Measurements from ENCODE around the gene TXN2. TPM values are rescaled to one million over a fixed set of nuclear protein-coding genes. Genes with fewer than 3 reads are reported as not detected.

TXN2 gene
- total and polyA plus RNA-seq, 2 of the 4 experiments (the other 2 are of a cell fraction) = 49.6 to 166 TPM

DNA sequence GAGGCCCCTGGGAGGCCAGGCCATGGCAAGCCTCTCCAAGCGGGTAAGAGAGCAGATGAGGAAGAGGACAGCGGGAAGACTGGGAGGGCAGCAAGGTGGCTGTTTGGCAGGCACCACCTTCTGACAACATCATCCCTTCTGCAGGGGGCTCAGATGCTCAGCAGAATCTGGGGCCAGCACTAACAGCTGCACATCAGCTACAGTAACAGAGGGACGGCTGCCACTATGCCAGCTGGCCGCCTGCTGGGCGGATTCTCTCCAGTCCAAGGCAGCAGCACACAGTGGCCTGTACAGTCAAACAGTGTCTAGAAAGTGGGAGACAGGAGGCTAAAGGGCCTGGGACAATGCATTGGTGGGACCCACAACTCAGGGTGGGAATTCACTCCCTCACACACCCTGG is 10.7 kb upstream of the TXN2 start:
- no TSS peak for BruUV-seq (replicated peaks)
- Histone ChIP-seq H2BK15ac (ENCODE audit: low read depth, low read length) (no peak overlapping the region), H3K14ac (replicated peaks; ENCODE audit: low read depth, low read length) (no peak overlapping the region), H2BK5ac (ENCODE audit: low read depth, low read length, poor library complexity, severe bottlenecking) (no peak overlapping the region), H4K8ac (ENCODE audit: low read depth in 2 of 2, low read length in 2 of 2) (peak overlapping the region; percentile 21 to 82; a peak in 2 of 4 replicates), H2BK20ac (ENCODE audit: low read depth, low read length) (no peak overlapping the region), H3K56ac (ENCODE audit: extremely low read depth, insufficient read depth, low read length) (no peak overlapping the region), H2AK9ac (replicated peaks; ENCODE audit: low read depth, low read length, poor library complexity) (no peak overlapping the region), H3K36me3 (ENCODE audit: control insufficient read depth, insufficient read depth, low read length) (peaks cover 13% of the 10 kb centered on the region; the same call in 1 of the 2 replicates), H3K18ac (ENCODE audit: low read depth, low read length) (no peak overlapping the region), H3K4ac (ENCODE audit: low read depth, low read length) (peak overlapping the region; percentile 16; the same call in 1 of the 2 replicates), H3K9ac (ENCODE audit: low read depth, low read length) (no peak overlapping the region), H3K27ac (ENCODE audit: insufficient read depth, low read length) (no peak overlapping the region), H3K79me1 (ENCODE audit: low read depth in 1 of 2, low read length in 2 of 2) (no peaks in the 10 kb centered on the region), H2BK120ac (ENCODE audit: low read depth, low read length) (peak overlapping the region; percentile 52; the same call in 1 of the 2 replicates), H3K4me3 (ENCODE audit: insufficient read depth, low read depth, low read length) (no peak overlapping the region), H3K4me2 (ENCODE audit: low read depth, low read length) (no peak overlapping the region), H3K27me3 (ENCODE audit: control insufficient read depth, insufficient read depth, low read length) (no peaks in the 10 kb centered on the region), H3K23ac (ENCODE audit: low read depth, low read length) (no peak overlapping the region), H3K9me3 (ENCODE audit: control insufficient read depth, insufficient read depth, low read length) (no peaks in the 10 kb centered on the region), H3K4me1 (ENCODE audit: control insufficient read depth, insufficient read depth, low read length) (peaks cover 5% of the 10 kb centered on the region), H2AFZ (replicated peaks; ENCODE audit: low read length, poor library complexity) (peak overlapping the region; percentile 84), H4K91ac (ENCODE audit: insufficient read depth, low read depth, low read length) (no peak overlapping the region), H4K20me1 (ENCODE audit: insufficient read depth, low read length) (no peaks in the 10 kb centered on the region), H4K5ac (ENCODE audit: low read depth, low read length) (peak overlapping the region; percentile 30; the same call in 1 of the 2 replicates), H2AK5ac (ENCODE audit: low read depth, low read length) (no peak overlapping the region), H3K9me1 (ENCODE audit: insufficient read depth, low read length) (peaks cover 4% of the 10 kb centered on the region; the same call in 1 of the 2 replicates)
- TF ChIP-seq MXI1 (IDR thresholded peaks at IDR 0.05; ENCODE audit: borderline replicate concordance, low read depth, low read length) (no peak), POLR2A (IDR thresholded peaks at IDR 0.05; ENCODE audit: low read depth, low read length) (no peak)
- in situ Hi-C loops (cut with MboI; ENCODE audit: low sequenced_read_pairs) = no loop called here
- no peak for DNase-seq
- intact Hi-C loops (cut with micrococcal nuclease) = no loop called here
- WGBS, 2 experiments (ENCODE audit: extremely low coverage in 2 of 2, insufficient read length in 1 of 2) = no CpG with 5 or more reads among the region's 5 CpGs
- ChIA-PET CTCF (interaction anchor here (0.5 kb wide), 1 partner anchor 39 kb away, joined by 3 read pairs; no protein-coding TSS in a partner anchor), POLR2A (ENCODE audit: unreplicated experiment) (no interaction called here)
- dilution Hi-C loops (cut with HindIII; ENCODE audit: low sequenced_read_pairs, unreplicated experiment) = no loop called here
- ATAC-seq (ENCODE audit: low read depth) = peak; percentile 40

Measured in IMR-90 (cell line).